ENCODE measurements around the gene HOXB5. TPM values are rescaled to one million over a fixed set of nuclear protein-coding genes. Genes with fewer than 3 reads are reported as not detected.

HOXB5 gene
- total RNA-seq, 1 experiment from 2014 or later: 19.8 TPM

GRCh38 chr17:48615047-48615962 is 21.7 kb upstream of the HOXB5 start, which contains the start of gene HOXB8:
Gene HOXB8, minus strand, starts transcription at chr17:48615292. Its CDS starts 588 bp downstream, at chr17:48614704.
- intact Hi-C loops (cut with micrococcal nuclease): loop anchor here (5.0 to 10.0 kb wide), 2 partner anchors 131 to 263 kb away; no protein-coding TSS in a partner anchor

More at GRCh38 chr17:48615047-48615962, 21.7 kb upstream of the HOXB5 start, which contains the start of gene HOXB8:
- Histone ChIP-seq H3K27ac (ENCODE audit: low read depth, low read length) (peak within 1 kb of the TSS; percentile 88), H2AFZ (ENCODE audit: low read depth, low read length, poor library complexity, severe bottlenecking) (no peak within 1 kb of the TSS), H3K9me3 (ENCODE audit: control insufficient read depth in 1 of 2, insufficient read depth in 1 of 2, low read depth in 1 of 2, low read length in 2 of 2) (no peaks in the 10 kb centered on the region), H3K9ac (ENCODE audit: low read length) (peak within 1 kb of the TSS; percentile 97), H3K4me2 (ENCODE audit: low read length) (peak within 1 kb of the TSS; percentile 95), H3K27me3 (ENCODE audit: insufficient read depth, low read length) (no peaks in the 10 kb centered on the region), H3K4me1 (ENCODE audit: control insufficient read depth in 1 of 2, insufficient read depth in 2 of 2, low read length in 2 of 2) (peaks cover 8 to 51% of the 10 kb centered on the region in 2 experiments; a peak in 3 of 4 replicates), H3K79me2 (ENCODE audit: insufficient read depth, low read length) (peaks cover 71% of the 10 kb centered on the region), H3K36me3 (ENCODE audit: control insufficient read depth in 1 of 2, insufficient read depth in 2 of 2, low read length in 2 of 2) (no peaks in the 10 kb centered on the region), H3K9me2 (ENCODE audit: insufficient read depth) (no peaks in the 10 kb centered on the region), H4K20me1 (ENCODE audit: insufficient read depth) (no peaks in the 10 kb centered on the region), H3K4me3 (replicated peaks in 1 of 2; ENCODE audit: low read depth in 1 of 2, low read length in 2 of 2) (peak within 1 kb of the TSS; percentile 80 to 90)
- TF ChIP-seq SRF (IDR thresholded peaks at IDR 0.05; ENCODE audit: low read depth) (no peak), EGR1 (IDR thresholded peaks at IDR 0.05; ENCODE audit: low read depth) (no peak; the same call in 1 of the 2 replicates), ELF1 (IDR thresholded peaks at IDR 0.05; ENCODE audit: borderline replicate concordance, low read depth) (no peak), MAX (IDR thresholded peaks at IDR 0.05) (no peak), JUND (IDR thresholded peaks at IDR 0.05) (no peak), CTCF (IDR thresholded peaks at IDR 0.05 in 2 of 3, conservative IDR thresholded peaks at IDR 0.05 in 1 of 3; ENCODE audit: borderline replicate concordance in 1 of 3, insufficient read depth in 1 of 3, low read depth in 2 of 3, low read length in 2 of 3) (no peak), SP1 (IDR thresholded peaks at IDR 0.05; ENCODE audit: low read depth) (peak; percentile 20; the same call in 1 of the 2 replicates)
- CTCF ChIA-PET: interaction anchor here (0.6 to 3.7 kb wide), 13 partner anchors 7 to 590 kb away, joined by 3 to 13 read pairs (median 4); no protein-coding TSS in a partner anchor
- DNase-seq (ENCODE audit: low read depth, low spot score): no peak
- RAD21 ChIA-PET (ENCODE audit: low non-redundant PET in 1 of 2, low total read pairs in 2 of 2, uncharacterized antibody in 2 of 2, unreplicated experiment in 2 of 2): interaction anchor here in 1 of 2 experiments (0.6 kb wide), 1 partner anchor 192 kb away, joined by 3 read pairs; no protein-coding TSS in a partner anchor
- ATAC-seq: no peak
- POLR2A ChIA-PET: interaction anchor here (0.6 to 1.4 kb wide), 9 partner anchors 9 to 590 kb away, joined by 3 to 8 read pairs (median 3); no protein-coding TSS in a partner anchor
- BruUV-seq (replicated peaks): TSS peak; percentile 40

Measured in HCT116 (cell line).